ENCODE measurements around the gene CD27. TPM values are rescaled to one million over a fixed set of nuclear protein-coding genes. Genes with fewer than 3 reads are reported as not detected.

CD27 gene
- total and polyA plus RNA-seq, 2 of the 8 experiments (the other 6 are each of a cell fraction or from before 2014, with no cell fraction given) = 0.28 to 0.39 TPM

- no peak for FAIRE-seq
Observed at GRCh38 chr12:6458281-6459003, 13.7 kb downstream of the CD27 start.

More at GRCh38 chr12:6458281-6459003, 13.7 kb downstream of the CD27 start:
- Histone ChIP-seq H3K4me3 (ENCODE audit: extremely low read depth in 1 of 4, insufficient read depth in 2 of 4, low read depth in 3 of 4, low read length in 4 of 4) (no peak overlapping the region), H3K36me3 (ENCODE audit: control insufficient read depth in 2 of 4, insufficient read depth in 4 of 4, low read length in 3 of 4) (peaks cover 0 to 19% (median 14%) of the 10 kb centered on the region in 4 experiments; a peak in 6 of 8 replicates), H4K8ac (ENCODE audit: extremely low read depth, insufficient read depth, low read length) (no peak overlapping the region), H2BK20ac (ENCODE audit: low read length) (no peak overlapping the region), H3K4me1 (replicated peaks in 1 of 4; ENCODE audit: control insufficient read depth in 3 of 4, insufficient read depth in 4 of 4, low read length in 3 of 4) (no peaks in the 10 kb centered on the region), H3K9me3 (ENCODE audit: insufficient read depth in 2 of 2, low read depth in 1 of 2, low read length in 1 of 2) (no peaks in the 10 kb centered on the region), H4K91ac (replicated peaks; ENCODE audit: insufficient read length, low read length) (no peak overlapping the region), H3K27ac (ENCODE audit: low read depth, low read length) (no peak overlapping the region; the same call in 1 of the 2 replicates), H2BK120ac (replicated peaks; ENCODE audit: low read depth, low read length) (no peak overlapping the region), H3K23ac (ENCODE audit: insufficient read length) (no peak overlapping the region), H3K56ac (replicated peaks; ENCODE audit: insufficient read length, low read depth, low read length) (no peak overlapping the region), H4K5ac (ENCODE audit: insufficient read length, low read depth, low read length) (no peak overlapping the region), H4K20me1 (replicated peaks in 1 of 2; ENCODE audit: control insufficient read depth in 1 of 2, insufficient read depth in 2 of 2, low read length in 2 of 2) (no peaks in the 10 kb centered on the region), H3K4me2 (ENCODE audit: insufficient read depth in 1 of 2, low read depth in 2 of 2, low read length in 2 of 2) (no peak overlapping the region), H3K9ac (replicated peaks in 1 of 4; ENCODE audit: extremely low read depth in 1 of 4, low read depth in 3 of 4, low read length in 3 of 4) (no peak overlapping the region), H3K79me1 (ENCODE audit: low read depth, low read length) (no peaks in the 10 kb centered on the region), H3K23me2 (ENCODE audit: low read depth, low read length) (no peaks in the 10 kb centered on the region), H3K79me2 (ENCODE audit: control insufficient read depth in 1 of 2, insufficient read depth in 2 of 2, low read length in 2 of 2) (no peaks in the 10 kb centered on the region), H2AK5ac (ENCODE audit: low read depth, low read length) (no peak overlapping the region), H2AFZ (ENCODE audit: low read length) (no peak overlapping the region), H2BK15ac (ENCODE audit: low read length) (no peak overlapping the region), H3K4ac (replicated peaks; ENCODE audit: insufficient read length, low read depth, low read length) (no peak overlapping the region), H3K14ac (ENCODE audit: insufficient read length) (no peak overlapping the region), H2BK12ac (ENCODE audit: low read depth, low read length) (no peak overlapping the region), H3K18ac (ENCODE audit: extremely low read depth, low read length) (no peak overlapping the region), H3K27me3 (replicated peaks in 1 of 4; ENCODE audit: control insufficient read depth in 3 of 4, extremely low read depth in 1 of 4, insufficient read depth in 3 of 4, low read length in 3 of 4) (no peaks in the 10 kb centered on the region), H2BK5ac (ENCODE audit: low read depth, low read length) (no peak overlapping the region)
- no peak for TF ChIP-seq CREB1 (IDR thresholded peaks at IDR 0.05)
- TF ChIP-seq GABPA (IDR thresholded peaks at IDR 0.05; ENCODE audit: borderline replicate concordance, insufficient read depth, low read length) = no peak
- TF ChIP-seq CEBPB (IDR thresholded peaks at IDR 0.05; ENCODE audit: low read depth, low read length) = no peak
- TF ChIP-seq RFX5 (IDR thresholded peaks at IDR 0.05; ENCODE audit: borderline replicate concordance, low read depth, low read length) = no peak
- no peak for TF ChIP-seq HDAC2 (IDR thresholded peaks at IDR 0.05; ENCODE audit: borderline replicate concordance in 1 of 2, low read depth in 2 of 2, low read length in 2 of 2)
- no peak for TF ChIP-seq BACH1 (IDR thresholded peaks at IDR 0.05; ENCODE audit: low read length)
- TF ChIP-seq CBX8 (IDR thresholded peaks at IDR 0.05; ENCODE audit: borderline replicate concordance, low read depth, low read length) = no peak
- CTCF ChIA-PET (ENCODE audit: partially characterized antibody) = interaction anchor here (0.5 to 10.5 kb wide), 11 partner anchors 7 to 131 kb away, joined by 3 to 202 read pairs (median 5); partner anchors contain the start of gene TAPBPL
- WGBS, 2 experiments (ENCODE audit: extremely low coverage in 1 of 2, insufficient coverage in 1 of 2, insufficient read length in 1 of 2, insufficient replicate concordance in 2 of 2, low coverage in 1 of 2, low lambda C conversion rate in 2 of 2, missing lambda C conversion rate in 1 of 2) = 94% methylated on average over 14 of the region's 14 CpGs; no CpG with 5 or more reads in 1 of the 2 experiments
- POLR2A ChIA-PET (ENCODE audit: partially characterized antibody) = interaction anchor here (0.6 to 8.8 kb wide), 9 partner anchors 11 to 235 kb away, joined by 3 to 78 read pairs (median 4); partner anchors contain the start of genes GAPDH, SCNN1A and VAMP1
- no peak for DNase-seq (ENCODE audit: low read depth in 1 of 2, low spot score in 2 of 2)
